ENCODE data around the gene NPAS3. TPM values are rescaled to one million over a fixed set of nuclear protein-coding genes. Genes with fewer than 3 reads are reported as not detected.

The NPAS3 gene
- total and polyA plus RNA-seq, 2 of the 8 experiments (the other 6 are each of a cell fraction or from before 2014, with no cell fraction given) = 0.11 to 0.60 TPM

- no peaks in the 10 kb centered on the region for H4K20me1 ChIP-seq (replicated peaks in 1 of 2; ENCODE audit: control insufficient read depth in 1 of 2, insufficient read depth in 2 of 2, low read length in 2 of 2)
- no peak overlapping the region for H2BK15ac ChIP-seq (ENCODE audit: low read length)
- no peak overlapping the region for H3K14ac ChIP-seq (ENCODE audit: insufficient read length)
- no peak overlapping the region for H3K4me2 ChIP-seq (ENCODE audit: insufficient read depth in 1 of 2, low read depth in 2 of 2, low read length in 2 of 2)
- no peak overlapping the region for H2BK120ac ChIP-seq (replicated peaks; ENCODE audit: low read depth, low read length)
- H2BK5ac ChIP-seq (ENCODE audit: low read depth, low read length) = no peak overlapping the region
- FAIRE-seq (no peak), DNase-seq (ENCODE audit: low read depth in 1 of 2, low spot score in 2 of 2) (no peak)
- no peak overlapping the region for H3K18ac ChIP-seq (ENCODE audit: extremely low read depth, low read length)
- H3K56ac ChIP-seq (replicated peaks; ENCODE audit: insufficient read length, low read depth, low read length) = no peak overlapping the region
- no peak overlapping the region for H2AK5ac ChIP-seq (ENCODE audit: low read depth, low read length)
- H4K91ac ChIP-seq (replicated peaks; ENCODE audit: insufficient read length, low read length) = no peak overlapping the region
- H3K36me3 ChIP-seq (ENCODE audit: control insufficient read depth in 2 of 4, insufficient read depth in 4 of 4, low read length in 3 of 4) = no peaks in the 10 kb centered on the region
- peaks cover 0 to 5% (median 2%) of the 10 kb centered on the region in 4 experiments; a peak in 3 of 7 replicates for H3K4me1 ChIP-seq (replicated peaks in 1 of 4; ENCODE audit: control insufficient read depth in 3 of 4, insufficient read depth in 4 of 4, low read length in 3 of 4)
- no peak overlapping the region for H3K4ac ChIP-seq (replicated peaks; ENCODE audit: insufficient read length, low read depth, low read length)
- ChIA-PET POLR2A (ENCODE audit: partially characterized antibody) (no interaction called here), CTCF (ENCODE audit: partially characterized antibody) (interaction anchor here (1.3 kb wide), 1 partner anchor 156 kb away, joined by 3 read pairs; no protein-coding TSS in a partner anchor)
- H3K9ac ChIP-seq (replicated peaks in 1 of 4; ENCODE audit: extremely low read depth in 1 of 4, low read depth in 3 of 4, low read length in 3 of 4) = no peak overlapping the region
- no peaks in the 10 kb centered on the region for H3K79me2 ChIP-seq (ENCODE audit: control insufficient read depth in 1 of 2, insufficient read depth in 2 of 2, low read length in 2 of 2)
- H3K23me2 ChIP-seq (ENCODE audit: low read depth, low read length) = no peaks in the 10 kb centered on the region; the same call in 1 of the 2 replicates
- H3K27ac ChIP-seq (ENCODE audit: low read depth, low read length) = no peak overlapping the region
- H4K8ac ChIP-seq (ENCODE audit: extremely low read depth, insufficient read depth, low read length) = no peak overlapping the region
- H3K23ac ChIP-seq (ENCODE audit: insufficient read length) = no peak overlapping the region
- 96% methylated on average over 4 of the region's 4 CpGs; no CpG with 5 or more reads in 1 of the 2 experiments for WGBS, 2 experiments (ENCODE audit: extremely low coverage in 1 of 2, insufficient coverage in 1 of 2, insufficient read length in 1 of 2, insufficient replicate concordance in 2 of 2, low coverage in 1 of 2, low lambda C conversion rate in 2 of 2, missing lambda C conversion rate in 1 of 2)
- no peaks in the 10 kb centered on the region for H3K79me1 ChIP-seq (ENCODE audit: low read depth, low read length)
- no peak overlapping the region for H4K5ac ChIP-seq (ENCODE audit: insufficient read length, low read depth, low read length)
- no peak overlapping the region for H3K4me3 ChIP-seq (ENCODE audit: extremely low read depth in 1 of 4, insufficient read depth in 2 of 4, low read depth in 3 of 4, low read length in 4 of 4)
- H2AFZ ChIP-seq (ENCODE audit: low read length) = no peak overlapping the region
- H2BK12ac ChIP-seq (ENCODE audit: low read depth, low read length) = no peak overlapping the region
- no peaks in the 10 kb centered on the region for H3K27me3 ChIP-seq (replicated peaks in 1 of 4; ENCODE audit: control insufficient read depth in 3 of 4, extremely low read depth in 1 of 4, insufficient read depth in 3 of 4, low read length in 3 of 4)
- no peaks in the 10 kb centered on the region for H3K9me3 ChIP-seq (ENCODE audit: insufficient read depth in 2 of 2, low read depth in 1 of 2, low read length in 1 of 2)
- H2BK20ac ChIP-seq (ENCODE audit: low read length) = no peak overlapping the region
- TF ChIP-seq SP1 (IDR thresholded peaks at IDR 0.05; ENCODE audit: low read depth, low read length) (no peak), POLR2AphosphoS5 (IDR thresholded peaks at IDR 0.05; ENCODE audit: low read depth, low read length) (no peak), EGR1 (IDR thresholded peaks at IDR 0.05; ENCODE audit: borderline replicate concordance, low read depth, low read length) (no peak), USF2 (IDR thresholded peaks at IDR 0.05; ENCODE audit: low read length) (no peak), SIX5 (IDR thresholded peaks at IDR 0.05; ENCODE audit: low read depth, low read length) (no peak), FOSL1 (IDR thresholded peaks at IDR 0.05; ENCODE audit: insufficient read depth, low read depth, low read length) (no peak), ASH2L (IDR thresholded peaks at IDR 0.05; ENCODE audit: low read length) (no peak), BACH1 (IDR thresholded peaks at IDR 0.05; ENCODE audit: low read length) (no peak), ATF2 (IDR thresholded peaks at IDR 0.05; ENCODE audit: low read length) (no peak), HDAC6 (IDR thresholded peaks at IDR 0.05; ENCODE audit: low read depth, low read length) (no peak), RNF2 (IDR thresholded peaks at IDR 0.05; ENCODE audit: borderline replicate concordance, low read depth, low read length, missing control alignments, poor library complexity, severe bottlenecking) (no peak), HDAC2 (IDR thresholded peaks at IDR 0.05; ENCODE audit: borderline replicate concordance in 1 of 2, low read depth in 2 of 2, low read length in 2 of 2) (no peak)
These were observed 698.0 kb downstream of the NPAS3 start for GRCh38 chr14:33636716-33637115.

Data from H1 (cell line).